Amygdala (tissue), 56 donors: ENCODE measurements around the gene TNIK.
"Not testable (repeated sequence)": the region's sequence is repeated elsewhere in the genome, so short reads cannot be mapped to it uniquely, and the experiment has no call there.

ENCODE experiments used
- DNase-seq, 56 donors: peaks; one replicate each; lab custom pipeline; 2025; lab: John Stamatoyannopoulos, UW

Gene TNIK

GRCh38 chr3:171122861-171123260, 337.3 kb downstream of the TNIK start:
- no peak for DNase-seq

- DNase-seq = peak in 3 of 56 donors; percentile 12 to 18 (median 14)
Observed at GRCh38 chr3:171122240-171122639, 338.0 kb downstream of the TNIK start.

GRCh38 chr3:171121801-171122200, 338.4 kb downstream of the TNIK start:
- DNase-seq = no peak

- DNase-seq = not testable (repeated sequence)
Observed at GRCh38 chr3:171119402-171119801, 340.8 kb downstream of the TNIK start.

GRCh38 chr3:171118993-171119392, 341.2 kb downstream of the TNIK start:
- DNase-seq = not testable (repeated sequence)

GRCh38 chr3:171116824-171117395, 343.3 kb downstream of the TNIK start:
- no peak for DNase-seq

GRCh38 chr3:171116365-171116764, 343.8 kb downstream of the TNIK start:
- DNase-seq = no peak

GRCh38 chr3:171115667-171116066, 344.5 kb downstream of the TNIK start:
- peak in 3 of 56 donors; percentile 16 to 37 (median 19) for DNase-seq

- no peak for DNase-seq
Observed at GRCh38 chr3:171113716-171114115, 346.5 kb downstream of the TNIK start.

- DNase-seq = no peak
Observed at GRCh38 chr3:171110715-171111114, 349.5 kb downstream of the TNIK start.

- no peak for DNase-seq
Observed at GRCh38 chr3:171108066-171108465, 352.1 kb downstream of the TNIK start.

- no peak for DNase-seq
Observed at GRCh38 chr3:171103185-171103584, 357.0 kb downstream of the TNIK start.

GRCh38 chr3:171101982-171102641, 358.1 kb downstream of the TNIK start:
- DNase-seq = no peak

- no peak for DNase-seq
Observed at GRCh38 chr3:171099911-171100310, 360.3 kb downstream of the TNIK start.

- DNase-seq = no peak
Observed at GRCh38 chr3:171095063-171095462, 365.1 kb downstream of the TNIK start.

GRCh38 chr3:171094411-171094810, 365.8 kb downstream of the TNIK start:
- DNase-seq = no peak

GRCh38 chr3:171093462-171093861, 366.7 kb downstream of the TNIK start:
- DNase-seq = no peak

GRCh38 chr3:171092467-171092911, 367.7 kb downstream of the TNIK start:
- DNase-seq = no peak

GRCh38 chr3:171090321-171090720, 369.9 kb downstream of the TNIK start:
- no peak for DNase-seq

- peak in 3 of 56 donors; percentile 0 to 15 (median 10) for DNase-seq
Observed at GRCh38 chr3:171088964-171089754, 371.0 kb downstream of the TNIK start.

- no peak for DNase-seq
Observed at GRCh38 chr3:171088496-171088895, 371.7 kb downstream of the TNIK start.

- no peak for DNase-seq
Observed at GRCh38 chr3:171086914-171087313, 373.3 kb downstream of the TNIK start.
